GM12892 (cell line): Measurements from ENCODE around the gene CEP70.
"Not testable (repeated sequence)": the region's sequence is repeated elsewhere in the genome, so short reads cannot be mapped to it uniquely, and the experiment has no call there.

Experiments used
- DNase-seq: peaks from one replicate; pipeline ENCODE4 v3.0.0; 2011; ENCODE audit not compliant: insufficient read length
- FAIRE-seq: peaks from 2 replicates; lab custom pipeline; 2011; peaks lifted over from hg19 to GRCh38; lab: Jason Lieb, UNC
- POLR2A ChIP-seq: IDR thresholded peaks from 2 replicates; pipeline ENCODE4 v1.6.1; 2011; ENCODE audit warnings: low read depth, low read length, control low read depth
- POLR2AphosphoS5 ChIP-seq: IDR thresholded peaks from 2 replicates; pipeline ENCODE4 v1.6.1; 2011; ENCODE audit warnings: low read depth, low read length, control low read depth
- TAF1 ChIP-seq: IDR thresholded peaks from 2 replicates; pipeline ENCODE4 v1.6.1; 2011; ENCODE audit warnings: low read depth, mild to moderate bottlenecking, control low read depth, low read length, borderline replicate concordance

CEP70 gene

GRCh38 chr3:138608322-138609135, 14.5 kb upstream of the CEP70 start, which contains the start of gene FAIM:
Gene FAIM, plus strand, starts transcription at chr3:138608771. Its CDS starts 10,956 bp downstream, at chr3:138619727.
- TF ChIP-seq POLR2A (peak; percentile 73), TAF1 (no peak), POLR2AphosphoS5 (peak; percentile 55; the same call in 1 of the 2 replicates)
- peak; percentile 87 for FAIRE-seq
- peak; percentile 52 for DNase-seq

DNA sequence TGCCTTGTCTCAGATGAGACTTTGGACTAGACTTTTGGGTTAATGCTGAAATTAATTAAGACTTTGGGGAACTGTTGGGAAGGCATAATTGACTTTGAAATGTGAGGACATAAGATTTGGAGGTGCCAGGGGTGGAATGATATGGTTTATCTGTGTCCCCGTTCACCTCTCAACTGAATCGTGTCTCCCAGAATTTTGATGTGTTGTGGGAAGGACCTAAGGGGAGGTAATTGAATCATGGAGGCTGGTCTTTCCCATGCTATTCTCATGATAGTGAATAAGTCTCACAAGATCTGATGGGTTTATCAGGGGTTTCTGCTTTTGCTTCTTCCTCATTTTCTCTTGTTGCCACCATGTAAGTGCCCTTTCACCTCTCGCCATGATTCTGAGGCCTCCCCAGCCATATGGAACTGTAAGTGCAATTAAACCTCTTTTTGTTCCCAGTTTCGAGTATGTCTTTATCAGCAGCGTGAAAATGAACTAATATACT, 10.1 kb upstream of the CEP70 start:
- not testable (repeated sequence) for FAIRE-seq, DNase-seq

- DNase-seq, FAIRE-seq: not testable (repeated sequence)
These were observed 7.6 kb upstream of the CEP70 start for GRCh38 chr3:138601661-138602060.

DNA sequence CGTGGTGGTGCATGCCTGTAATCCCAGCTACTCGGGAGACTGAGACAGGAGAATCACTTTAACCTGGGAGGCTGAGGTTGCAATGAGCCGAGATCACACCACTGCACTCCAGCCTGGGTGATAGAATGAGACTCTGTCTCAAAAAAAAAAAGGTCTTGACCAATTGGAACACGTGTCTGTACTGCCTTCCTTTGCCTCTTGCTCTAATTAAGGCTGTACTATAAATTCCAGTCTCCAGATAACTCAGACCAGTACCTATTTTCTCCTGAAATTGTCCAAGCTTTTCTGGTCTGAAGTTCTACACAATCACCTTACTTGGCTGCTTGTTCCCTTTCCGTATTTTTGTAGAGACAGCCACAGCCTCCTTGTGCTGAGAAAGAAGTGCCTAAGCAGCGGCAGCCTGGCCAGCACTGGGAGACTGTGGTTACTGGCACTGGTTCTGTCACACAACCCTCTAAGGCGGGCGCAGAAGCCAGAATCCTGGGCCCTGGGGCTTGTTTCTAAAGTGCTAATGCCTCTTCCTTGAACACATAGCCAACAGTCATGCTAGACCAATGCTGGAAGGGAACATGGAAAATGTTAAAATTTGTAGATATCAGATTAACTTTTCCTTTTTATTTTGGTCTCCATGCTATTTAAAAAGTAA, 6.2 kb upstream of the CEP70 start:
- TF ChIP-seq POLR2A (no peak), POLR2AphosphoS5 (no peak), TAF1 (no peak)
- no peak for FAIRE-seq

DNA sequence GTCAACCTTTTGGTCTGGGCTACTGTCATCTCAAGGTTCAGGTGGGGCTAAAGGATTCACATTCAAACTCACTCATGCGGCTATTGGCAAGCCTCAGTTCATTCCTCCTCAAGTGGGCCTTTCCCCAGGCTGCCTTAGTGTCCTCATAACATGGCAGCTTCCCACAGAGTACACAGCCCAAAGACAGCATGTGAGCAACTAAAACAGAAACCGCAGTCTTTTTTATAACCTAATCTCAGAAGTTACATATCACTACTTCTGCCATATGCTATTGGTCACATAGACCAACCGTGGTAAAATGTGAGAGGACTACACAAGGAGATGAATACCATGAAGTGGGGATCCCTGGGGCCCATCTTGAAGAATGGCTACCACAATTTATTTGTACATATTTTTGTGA, 4.5 kb upstream of the CEP70 start:
- FAIRE-seq: no peak
- TF ChIP-seq TAF1 (no peak), POLR2AphosphoS5 (no peak), POLR2A (no peak)
- DNase-seq: no peak

More for the DNA sequence above, 6.2 kb upstream of the CEP70 start:
- DNase-seq: no peak

- not testable (repeated sequence) for DNase-seq, FAIRE-seq
These were observed 3.3 kb upstream of the CEP70 start for GRCh38 chr3:138597186-138597976.

DNA sequence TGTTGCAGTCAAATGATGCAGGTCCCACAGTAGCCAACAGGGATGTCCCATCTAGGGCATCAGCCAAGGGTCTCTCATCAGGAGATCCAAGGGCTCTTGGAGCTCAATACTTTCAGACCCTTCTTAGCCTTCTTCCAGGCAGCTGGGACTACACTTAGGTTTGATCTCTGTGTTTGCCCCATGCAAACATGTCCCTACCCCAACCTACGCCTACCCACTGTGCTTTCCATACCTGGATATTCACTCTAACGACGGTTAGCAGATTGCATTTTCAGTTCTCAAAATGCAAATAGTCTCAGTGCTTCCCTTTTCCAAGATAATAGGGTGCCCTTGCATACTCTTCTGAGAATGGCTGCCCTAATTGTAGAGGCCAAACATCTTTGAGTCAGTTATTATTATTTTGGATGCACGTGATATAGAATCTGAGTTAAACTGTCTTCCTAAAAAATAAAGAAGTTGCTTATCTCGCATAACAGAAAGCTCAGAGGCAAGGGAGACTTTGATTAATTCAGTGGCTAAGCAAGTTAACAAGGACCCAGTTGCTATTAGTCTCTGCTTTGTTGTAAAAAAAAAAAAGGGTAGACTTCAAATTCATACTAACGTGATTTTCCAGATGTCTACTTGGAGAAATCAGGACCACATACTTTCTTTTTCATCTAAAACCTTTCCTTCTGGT, 1.0 kb upstream of the CEP70 start:
- TF ChIP-seq TAF1: no peak
- no peak for TF ChIP-seq POLR2AphosphoS5
- no peak for TF ChIP-seq POLR2A
- DNase-seq (no peak), FAIRE-seq (no peak)

- TF ChIP-seq POLR2A: no peak
- no peak for TF ChIP-seq TAF1
- no peak for TF ChIP-seq POLR2AphosphoS5
- DNase-seq (no peak), FAIRE-seq (no peak)
These were observed 441 bp downstream of the CEP70 start for GRCh38 chr3:138593488-138594149.

- FAIRE-seq (no peak), DNase-seq (no peak)
- TF ChIP-seq TAF1 (no peak), POLR2AphosphoS5 (no peak), POLR2A (no peak)
These were observed 2.7 kb downstream of the CEP70 start for GRCh38 chr3:138591392-138591791.

DNA sequence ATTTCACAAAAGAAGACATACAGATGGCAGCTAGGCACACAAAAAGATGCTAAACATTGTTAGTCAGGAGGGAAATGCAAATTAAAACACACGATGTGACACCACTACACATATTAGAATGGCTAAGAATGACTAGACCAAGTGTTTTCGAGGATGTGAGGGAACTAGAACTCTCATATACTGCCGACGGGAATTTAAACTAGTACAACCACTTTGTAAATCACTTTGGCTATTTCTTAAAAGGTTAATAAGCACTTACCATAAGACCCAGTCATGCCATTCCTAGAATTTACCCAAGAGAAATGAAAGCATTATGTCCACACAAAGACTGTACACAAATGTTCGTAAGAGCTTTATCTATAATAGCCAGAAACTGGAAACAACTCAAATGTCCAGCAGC, 5.6 kb downstream of the CEP70 start:
- TF ChIP-seq POLR2AphosphoS5 (no peak), TAF1 (no peak), POLR2A (no peak)
- no peak for DNase-seq
- no peak for FAIRE-seq

- FAIRE-seq: no peak
These were observed 6.7 kb downstream of the CEP70 start for GRCh38 chr3:138587374-138587773.

More at GRCh38 chr3:138587374-138587773, 6.7 kb downstream of the CEP70 start:
- TF ChIP-seq TAF1: no peak
- no peak for TF ChIP-seq POLR2AphosphoS5
- TF ChIP-seq POLR2A: no peak
- no peak for DNase-seq
